GM13976 (cell line): Measurements from ENCODE around the gene BCAS3.
"Not testable (repeated sequence)": the region's sequence is repeated elsewhere in the genome, so short reads cannot be mapped to it uniquely, and the experiment has no call there.

Experiments
- DNase-seq: peaks from one replicate; pipeline ENCODE4 v3.0.0; 2012; ENCODE audit warnings: low spot score
- in situ Hi-C: fragments of 300-500 bp; cut with MboI; formaldehyde crosslinking; loops from one replicate; pipeline ENCODE4 v1.12.0; 2022; ENCODE audit warnings: low sequenced_read_pairs, mixed read lengths, inconsistent platforms; ENCODE audit not compliant: unreplicated experiment
- TF ChIP-seq, protein P1 (sequence below): IDR thresholded peaks from 2 replicates; pipeline ENCODE4 v1.5.1; 2012; ENCODE audit warnings: borderline replicate concordance, mild to moderate bottlenecking; ENCODE audit not compliant: insufficient read depth; ENCODE audit errors: extremely low read depth, missing control alignments, control extremely low read depth

BCAS3 gene

DNA sequence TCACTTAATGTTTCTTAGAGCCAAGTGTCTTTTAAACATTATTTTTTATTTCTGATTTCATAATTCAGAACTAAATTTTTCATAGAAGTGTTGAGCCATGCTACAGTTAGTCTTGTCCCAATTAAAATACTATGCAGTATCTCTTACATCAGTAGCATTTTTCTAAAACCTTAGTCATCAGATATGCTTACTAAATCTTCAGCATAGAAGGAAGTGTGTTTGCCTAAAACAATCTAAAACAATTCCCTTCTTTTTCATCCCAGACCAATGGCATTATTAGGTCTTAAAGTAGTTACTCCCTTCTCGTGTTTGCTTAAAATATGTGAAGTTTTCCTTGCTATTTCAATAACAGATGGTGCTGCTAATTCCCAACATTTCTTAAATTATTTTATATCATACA, 13.6 kb upstream of the BCAS3 start:
- no peak for DNase-seq
- TF ChIP-seq, protein P1, sequence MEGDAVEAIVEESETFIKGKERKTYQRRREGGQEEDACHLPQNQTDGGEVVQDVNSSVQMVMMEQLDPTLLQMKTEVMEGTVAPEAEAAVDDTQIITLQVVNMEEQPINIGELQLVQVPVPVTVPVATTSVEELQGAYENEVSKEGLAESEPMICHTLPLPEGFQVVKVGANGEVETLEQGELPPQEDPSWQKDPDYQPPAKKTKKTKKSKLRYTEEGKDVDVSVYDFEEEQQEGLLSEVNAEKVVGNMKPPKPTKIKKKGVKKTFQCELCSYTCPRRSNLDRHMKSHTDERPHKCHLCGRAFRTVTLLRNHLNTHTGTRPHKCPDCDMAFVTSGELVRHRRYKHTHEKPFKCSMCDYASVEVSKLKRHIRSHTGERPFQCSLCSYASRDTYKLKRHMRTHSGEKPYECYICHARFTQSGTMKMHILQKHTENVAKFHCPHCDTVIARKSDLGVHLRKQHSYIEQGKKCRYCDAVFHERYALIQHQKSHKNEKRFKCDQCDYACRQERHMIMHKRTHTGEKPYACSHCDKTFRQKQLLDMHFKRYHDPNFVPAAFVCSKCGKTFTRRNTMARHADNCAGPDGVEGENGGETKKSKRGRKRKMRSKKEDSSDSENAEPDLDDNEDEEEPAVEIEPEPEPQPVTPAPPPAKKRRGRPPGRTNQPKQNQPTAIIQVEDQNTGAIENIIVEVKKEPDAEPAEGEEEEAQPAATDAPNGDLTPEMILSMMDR, result no peak
- in situ Hi-C loops, result no loop called here

DNA sequence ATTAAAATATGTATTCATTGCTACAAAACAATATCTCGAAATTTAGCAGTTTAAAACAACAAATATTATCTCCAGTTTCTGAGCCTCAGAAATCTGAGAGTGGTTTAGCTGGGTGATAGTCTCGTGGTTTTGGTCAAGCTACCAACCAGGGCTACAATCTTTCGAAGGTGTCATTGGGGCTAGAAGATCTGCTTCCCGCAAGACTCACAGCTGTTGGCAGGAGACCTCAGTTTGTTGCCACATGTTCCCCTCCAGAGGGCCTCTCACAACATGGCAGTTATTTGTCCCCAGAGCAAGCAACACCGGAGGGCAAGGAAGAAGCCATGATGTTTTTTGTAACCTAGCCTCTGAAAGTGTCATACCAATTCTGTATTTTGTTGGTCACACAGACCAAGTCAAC, 12.0 kb upstream of the BCAS3 start:
- in situ Hi-C loops, result no loop called here
- DNase-seq, result no peak
- TF ChIP-seq, protein P1, result no peak

DNA sequence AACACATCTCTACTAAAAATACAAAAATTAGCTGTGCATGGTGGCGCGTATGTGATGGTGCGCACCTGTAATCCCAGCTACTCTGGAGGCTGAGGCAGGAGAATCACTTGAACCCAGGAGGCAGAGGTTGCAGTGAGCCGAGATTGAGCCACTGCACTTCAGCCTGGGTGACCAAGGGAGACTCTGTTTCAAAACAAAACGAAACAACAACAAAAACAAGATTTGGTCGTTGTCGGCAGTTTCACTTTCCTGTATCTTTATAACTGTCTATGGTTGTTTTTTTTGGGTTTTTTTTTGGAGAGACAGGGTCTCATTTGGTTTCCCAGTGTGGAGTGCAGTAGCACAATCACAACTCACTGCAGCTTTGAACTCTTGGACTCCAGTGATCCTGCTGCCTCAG, 8.9 kb upstream of the BCAS3 start:
- in situ Hi-C loops, DNase-seq: not testable (repeated sequence)

DNA sequence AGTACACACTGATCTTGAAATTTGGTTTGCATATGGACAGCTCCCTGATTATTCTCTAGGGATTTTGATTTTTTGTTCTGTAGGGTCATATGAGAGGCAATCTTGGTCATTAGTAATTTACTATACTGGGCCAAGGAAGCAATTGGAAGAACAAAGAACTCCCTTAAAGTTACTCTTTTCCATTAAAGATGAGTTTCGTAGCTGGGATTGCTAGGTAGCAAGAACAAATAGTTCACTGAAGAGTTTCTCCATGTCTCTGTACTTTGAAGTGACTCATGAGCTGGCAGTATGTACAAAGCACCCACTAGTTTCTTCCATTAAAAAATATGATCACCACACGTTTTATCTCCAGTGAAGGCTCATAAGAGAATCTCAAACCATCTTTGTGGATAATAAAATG, 6.2 kb upstream of the BCAS3 start:
- TF ChIP-seq, protein P1, result no peak
- no peak for DNase-seq
- in situ Hi-C loops, result no loop called here

DNA sequence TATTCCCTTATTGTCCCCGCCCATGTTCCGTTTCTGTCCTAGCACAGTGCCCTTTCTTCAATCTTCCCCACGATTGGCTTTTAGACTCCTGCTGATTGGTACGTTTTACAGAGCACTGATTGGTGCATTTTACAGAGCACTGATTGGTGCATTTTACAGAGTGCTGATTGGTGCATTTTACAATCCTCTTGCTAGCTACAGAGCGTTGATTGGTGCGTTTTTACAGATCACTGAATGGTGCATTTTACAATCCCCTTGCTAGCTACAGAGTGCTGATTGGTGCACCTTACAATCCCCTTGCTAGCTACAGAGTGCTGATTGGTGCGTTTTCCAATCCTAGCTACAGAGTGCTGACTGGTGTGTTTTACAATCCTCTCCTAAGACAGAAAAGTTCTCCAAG, 3.0 kb upstream of the BCAS3 start:
- DNase-seq, in situ Hi-C loops: not testable (repeated sequence)

DNA sequence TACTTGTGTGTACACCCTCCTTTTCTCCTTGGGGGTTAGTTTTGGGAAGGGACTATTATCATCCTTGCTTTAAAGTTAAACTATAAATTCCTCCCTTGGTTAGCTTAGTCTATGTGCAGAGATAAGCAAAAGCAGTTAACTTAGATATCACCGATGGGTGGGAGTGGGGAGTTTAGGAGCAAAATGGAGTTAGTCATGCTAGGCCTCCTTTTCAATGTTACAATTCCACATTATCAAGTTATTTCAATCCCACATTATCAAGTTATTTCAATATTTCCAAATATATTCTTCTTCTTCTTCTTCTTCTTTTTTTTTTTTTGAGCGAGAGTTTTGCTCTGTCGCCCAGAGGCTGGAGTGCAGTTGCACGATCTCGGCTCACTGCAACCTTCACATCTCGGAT, 1.7 kb upstream of the BCAS3 start:
- DNase-seq, result no peak
- TF ChIP-seq, protein P1, result no peak
- in situ Hi-C loops, result no loop called here

DNA sequence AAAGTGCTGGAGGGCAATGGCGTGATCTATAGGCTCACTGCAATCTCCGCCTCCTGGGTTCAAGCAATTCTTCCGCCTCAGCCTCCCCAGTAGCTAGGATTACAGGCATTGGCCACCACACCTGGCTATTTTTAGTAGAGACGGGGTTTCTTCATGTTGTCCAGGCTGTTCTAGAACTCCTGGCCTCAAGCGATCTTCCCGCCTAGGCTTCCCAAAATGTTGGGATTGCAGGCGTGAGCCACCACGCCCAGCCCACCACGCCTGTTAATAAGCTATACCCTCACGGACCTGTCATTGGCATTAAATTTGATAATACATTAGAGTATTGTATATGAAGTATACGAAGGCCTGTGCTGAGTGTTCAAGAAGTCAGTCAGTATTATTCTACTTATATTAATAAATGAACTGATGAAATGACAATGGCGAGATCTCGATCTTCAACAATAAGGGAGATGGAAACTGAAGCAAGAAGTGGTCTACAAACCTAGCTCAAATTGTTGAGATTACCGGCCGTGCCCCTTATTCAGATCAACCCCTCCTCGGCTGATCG, 818 bp upstream of the BCAS3 start:
- in situ Hi-C loops, result no loop called here
- no peak for DNase-seq
- TF ChIP-seq, protein P1, result no peak

DNA sequence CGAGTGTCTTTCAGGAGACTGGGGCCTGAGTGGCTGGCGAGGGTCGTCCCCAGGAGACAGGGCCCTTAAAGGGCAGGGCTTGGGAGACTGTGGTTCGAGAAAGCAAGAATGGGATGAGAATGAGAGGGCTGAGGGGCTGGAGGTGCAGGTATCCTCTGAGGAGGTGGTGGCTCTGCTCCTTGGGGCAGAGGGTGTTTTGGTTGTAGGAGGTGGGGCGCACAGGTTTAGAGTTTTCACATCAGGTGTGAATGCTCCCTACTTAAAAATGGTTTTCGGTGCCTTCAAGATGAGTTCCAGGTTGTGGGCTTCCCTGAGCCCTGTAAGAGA, 430 bp downstream of the BCAS3 start:
- no peak for DNase-seq
- TF ChIP-seq, protein P1, result no peak
- in situ Hi-C loops, result no loop called here
